HG02885 (cell line): Measurements from ENCODE around the gene LRRN3.
"Not testable (repeated sequence)": the region's sequence is repeated elsewhere in the genome, so short reads cannot be mapped to it uniquely, and the experiment has no call there.

ENCODE experiments used
- ATAC-seq: cut with Tn5 transposase; IDR thresholded peaks from one replicate; pipeline ENCODE4 v1.9.1; 2021; ENCODE audit warnings: mild to moderate bottlenecking; ENCODE audit not compliant: unreplicated experiment, poor library complexity

LRRN3 gene

GRCh38 chr7:111090846-111091245 is at the start of gene LRRN3:
Gene LRRN3 (plus strand): TSS chr7:111091127. CDS start chr7:111122773, 31,646 bp downstream.
- ATAC-seq, result no peak

GRCh38 chr7:111041577-111041976 is 49.4 kb upstream of the LRRN3 start:
- ATAC-seq, result no peak

GRCh38 chr7:111042842-111043241 is 48.1 kb upstream of the LRRN3 start:
- no peak for ATAC-seq

- ATAC-seq, result no peak
Measured at GRCh38 chr7:111043561-111043960, 47.4 kb upstream of the LRRN3 start.

GRCh38 chr7:111045449-111045848 is 45.5 kb upstream of the LRRN3 start:
- ATAC-seq, result no peak

- no peak for ATAC-seq
Measured at GRCh38 chr7:111047595-111047994, 43.3 kb upstream of the LRRN3 start.

GRCh38 chr7:111049971-111050680 is 40.8 kb upstream of the LRRN3 start:
- no peak for ATAC-seq

GRCh38 chr7:111050875-111051416 is 40.0 kb upstream of the LRRN3 start:
- no peak for ATAC-seq

- no peak for ATAC-seq
Measured at GRCh38 chr7:111051832-111052231, 39.1 kb upstream of the LRRN3 start.

GRCh38 chr7:111053035-111053434 is 37.9 kb upstream of the LRRN3 start:
- no peak for ATAC-seq

- no peak for ATAC-seq
Measured at GRCh38 chr7:111056371-111056770, 34.6 kb upstream of the LRRN3 start.

GRCh38 chr7:111057066-111057465 is 33.9 kb upstream of the LRRN3 start:
- ATAC-seq, result no peak

- no peak for ATAC-seq
Measured at GRCh38 chr7:111059833-111060232, 31.1 kb upstream of the LRRN3 start.

GRCh38 chr7:111063166-111063565 is 27.8 kb upstream of the LRRN3 start:
- no peak for ATAC-seq

GRCh38 chr7:111067251-111067650 is 23.7 kb upstream of the LRRN3 start:
- no peak for ATAC-seq

GRCh38 chr7:111067682-111068081 is 23.2 kb upstream of the LRRN3 start:
- no peak for ATAC-seq

GRCh38 chr7:111068618-111069017 is 22.3 kb upstream of the LRRN3 start:
- ATAC-seq, result no peak

GRCh38 chr7:111071556-111071955 is 19.4 kb upstream of the LRRN3 start:
- no peak for ATAC-seq

GRCh38 chr7:111072658-111073057 is 18.3 kb upstream of the LRRN3 start:
- ATAC-seq, result not testable (repeated sequence)

GRCh38 chr7:111074071-111074747 is 16.7 kb upstream of the LRRN3 start:
- no peak for ATAC-seq

- ATAC-seq, result no peak
Measured at GRCh38 chr7:111074748-111075146, 16.2 kb upstream of the LRRN3 start.

- ATAC-seq, result no peak
Measured at GRCh38 chr7:111075498-111075897, 15.4 kb upstream of the LRRN3 start.
